Neural cell (in vitro differentiated cells): ENCODE measurements around the gene SETMAR.

Experiments used
- CTCF ChIP-seq: fragments of 450-650 bp; IDR thresholded peaks from 2 replicates; pipeline ENCODE4 v1.5.1; 2014; ENCODE audit warnings: antibody characterized with exemption, mild to moderate bottlenecking, moderate library complexity; ENCODE audit not compliant: poor library complexity, severe bottlenecking
- POLR2AphosphoS5 ChIP-seq: IDR thresholded peaks from 2 replicates; pipeline ENCODE4 v1.6.1; 2012

- TF ChIP-seq POLR2AphosphoS5 (no peak), CTCF (no peak)
Measured at GRCh38 chr3:4294616-4295327, 8.4 kb upstream of the SETMAR start.
